ENCODE measurements around the gene LYPD4.

GRCh38 chr19:41877916-41878905 lies 33.7 kb upstream of the LYPD4 start:
- no peak for TF ChIP-seq CTCF (IDR thresholded peaks at IDR 0.05)
- TF ChIP-seq NFYB (CRISPR knock-in tag; conservative IDR thresholded peaks at IDR 0.05; ENCODE audit: low read depth), result no peak
- no peak for TF ChIP-seq HMGXB4 (CRISPR knock-in tag; IDR thresholded peaks at IDR 0.05)
- no peak for TF ChIP-seq TEAD1 (CRISPR knock-in tag; IDR thresholded peaks at IDR 0.05)
- TF ChIP-seq, protein P1, sequence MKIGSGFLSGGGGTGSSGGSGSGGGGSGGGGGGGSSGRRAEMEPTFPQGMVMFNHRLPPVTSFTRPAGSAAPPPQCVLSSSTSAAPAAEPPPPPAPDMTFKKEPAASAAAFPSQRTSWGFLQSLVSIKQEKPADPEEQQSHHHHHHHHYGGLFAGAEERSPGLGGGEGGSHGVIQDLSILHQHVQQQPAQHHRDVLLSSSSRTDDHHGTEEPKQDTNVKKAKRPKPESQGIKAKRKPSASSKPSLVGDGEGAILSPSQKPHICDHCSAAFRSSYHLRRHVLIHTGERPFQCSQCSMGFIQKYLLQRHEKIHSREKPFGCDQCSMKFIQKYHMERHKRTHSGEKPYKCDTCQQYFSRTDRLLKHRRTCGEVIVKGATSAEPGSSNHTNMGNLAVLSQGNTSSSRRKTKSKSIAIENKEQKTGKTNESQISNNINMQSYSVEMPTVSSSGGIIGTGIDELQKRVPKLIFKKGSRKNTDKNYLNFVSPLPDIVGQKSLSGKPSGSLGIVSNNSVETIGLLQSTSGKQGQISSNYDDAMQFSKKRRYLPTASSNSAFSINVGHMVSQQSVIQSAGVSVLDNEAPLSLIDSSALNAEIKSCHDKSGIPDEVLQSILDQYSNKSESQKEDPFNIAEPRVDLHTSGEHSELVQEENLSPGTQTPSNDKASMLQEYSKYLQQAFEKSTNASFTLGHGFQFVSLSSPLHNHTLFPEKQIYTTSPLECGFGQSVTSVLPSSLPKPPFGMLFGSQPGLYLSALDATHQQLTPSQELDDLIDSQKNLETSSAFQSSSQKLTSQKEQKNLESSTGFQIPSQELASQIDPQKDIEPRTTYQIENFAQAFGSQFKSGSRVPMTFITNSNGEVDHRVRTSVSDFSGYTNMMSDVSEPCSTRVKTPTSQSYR (CRISPR knock-in tag; IDR thresholded peaks at IDR 0.05), result no peak
- no peak for TF ChIP-seq SMAD4 (CRISPR knock-in tag; IDR thresholded peaks at IDR 0.05)
- TF ChIP-seq RELA (CRISPR knock-in tag; IDR thresholded peaks at IDR 0.05; ENCODE audit: borderline replicate concordance), result no peak
- no peak for TF ChIP-seq GABPB1 (CRISPR knock-in tag; IDR thresholded peaks at IDR 0.05)
- TF ChIP-seq ZBTB21 (CRISPR knock-in tag; IDR thresholded peaks at IDR 0.05; ENCODE audit: borderline replicate concordance), result no peak
- no peak for TF ChIP-seq ZNF317 (CRISPR knock-in tag; IDR thresholded peaks at IDR 0.05; ENCODE audit: borderline replicate concordance, low read depth)

All from WTC11 (cell line).